ENCODE measurements around the gene ELMO1.
A peak's percentile ranks its signal among the peaks of the same experiment; 100 is the strongest.

DNA sequence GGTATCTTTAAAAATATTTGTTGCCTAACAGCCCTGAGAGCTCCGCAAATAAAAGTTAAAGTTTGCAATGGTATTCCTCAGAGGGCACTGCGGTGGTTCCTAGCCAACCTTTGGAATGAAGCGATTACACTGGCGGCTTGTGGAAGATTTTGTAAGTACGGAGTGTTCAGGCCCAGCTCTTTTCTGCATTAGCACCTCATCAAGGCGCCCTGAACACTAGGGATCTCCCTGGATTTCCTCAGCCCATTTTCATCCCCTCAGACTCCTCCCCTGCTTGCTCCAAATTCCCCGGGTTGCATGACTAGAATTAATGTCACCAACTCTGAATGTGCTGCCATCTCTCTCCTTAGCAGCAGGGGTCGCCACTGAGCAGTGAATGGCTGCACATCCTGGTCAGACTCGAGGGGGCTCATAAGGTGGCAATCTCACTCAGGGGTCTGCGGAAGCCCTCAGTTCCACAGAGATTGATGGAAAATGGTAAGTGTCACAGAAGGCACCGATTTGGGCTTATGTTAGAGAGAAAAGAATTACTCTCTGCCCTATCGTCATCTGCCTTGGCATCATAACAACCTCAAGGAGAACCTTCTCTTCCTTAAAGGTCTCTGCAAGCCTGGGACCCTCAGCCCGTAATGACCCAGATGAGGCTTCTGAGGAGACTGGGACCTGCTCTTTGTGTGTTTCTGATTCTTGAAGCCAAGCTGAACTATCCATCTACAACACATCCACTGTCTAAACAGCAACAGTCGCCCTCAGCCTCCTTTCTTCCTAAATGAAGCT is 461.5 kb downstream of the ELMO1 start:
- TF ChIP-seq, protein P1, sequence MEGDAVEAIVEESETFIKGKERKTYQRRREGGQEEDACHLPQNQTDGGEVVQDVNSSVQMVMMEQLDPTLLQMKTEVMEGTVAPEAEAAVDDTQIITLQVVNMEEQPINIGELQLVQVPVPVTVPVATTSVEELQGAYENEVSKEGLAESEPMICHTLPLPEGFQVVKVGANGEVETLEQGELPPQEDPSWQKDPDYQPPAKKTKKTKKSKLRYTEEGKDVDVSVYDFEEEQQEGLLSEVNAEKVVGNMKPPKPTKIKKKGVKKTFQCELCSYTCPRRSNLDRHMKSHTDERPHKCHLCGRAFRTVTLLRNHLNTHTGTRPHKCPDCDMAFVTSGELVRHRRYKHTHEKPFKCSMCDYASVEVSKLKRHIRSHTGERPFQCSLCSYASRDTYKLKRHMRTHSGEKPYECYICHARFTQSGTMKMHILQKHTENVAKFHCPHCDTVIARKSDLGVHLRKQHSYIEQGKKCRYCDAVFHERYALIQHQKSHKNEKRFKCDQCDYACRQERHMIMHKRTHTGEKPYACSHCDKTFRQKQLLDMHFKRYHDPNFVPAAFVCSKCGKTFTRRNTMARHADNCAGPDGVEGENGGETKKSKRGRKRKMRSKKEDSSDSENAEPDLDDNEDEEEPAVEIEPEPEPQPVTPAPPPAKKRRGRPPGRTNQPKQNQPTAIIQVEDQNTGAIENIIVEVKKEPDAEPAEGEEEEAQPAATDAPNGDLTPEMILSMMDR (IDR thresholded peaks at IDR 0.05 in 2 of 3, conservative IDR thresholded peaks at IDR 0.05 in 1 of 3; ENCODE audit: borderline replicate concordance in 1 of 3, insufficient read depth in 1 of 3, low read depth in 2 of 3, low read length in 2 of 3): peak; percentile 68 to 95 (median 89)
- TF ChIP-seq CBX3 (IDR thresholded peaks at IDR 0.05; ENCODE audit: low read depth) (no peak), EZH2 (IDR thresholded peaks at IDR 0.05) (no peak), CEBPB (IDR thresholded peaks at IDR 0.05; ENCODE audit: low read depth) (no peak), POLR2AphosphoS5 (IDR thresholded peaks at IDR 0.05; ENCODE audit: low read depth, low read length) (no peak), ZFX (IDR thresholded peaks at IDR 0.05) (no peak), SRF (IDR thresholded peaks at IDR 0.05; ENCODE audit: low read depth) (no peak), EZH2phosphoT487 (IDR thresholded peaks at IDR 0.05; ENCODE audit: borderline replicate concordance) (no peak)
